Liver (tissue), 9 donors: Measurements from ENCODE around the gene PTPRN2. TPM values are rescaled to one million over a fixed set of nuclear protein-coding genes. Genes with fewer than 3 reads are reported as not detected.

ENCODE experiments used
- DNase-seq: peaks from one replicate; pipeline ENCODE4 v3.0.0-alpha.2; 2017; ENCODE audit warnings: low spot score
- H3K27ac ChIP-seq, 2 donors: one replicate each; pipeline ENCODE4 v1.7.0; 2013; ENCODE audit warnings: inconsistent platforms in 2 of 2, low read length in 2 of 2, control low read depth in 1 of 2, low read depth in 1 of 2, mild to moderate bottlenecking in 1 of 2
- H3K27me3 ChIP-seq, 4 donors: one replicate each; pipeline versions ENCODE4 v1.6.1 to v1.7.0; 2013; ENCODE audit warnings: low read length in 3 of 4, inconsistent platforms in 1 of 4, mild to moderate bottlenecking in 1 of 4, moderate library complexity in 1 of 4; ENCODE audit not compliant: control insufficient read depth in 4 of 4, insufficient read depth in 4 of 4
- H3K36me3 ChIP-seq, 4 donors: one replicate each; pipeline versions ENCODE4 v1.6.1 to v1.7.0; 2013; ENCODE audit warnings: low read length in 3 of 4, mild to moderate bottlenecking in 3 of 4, low read depth in 1 of 4, moderate library complexity in 1 of 4; ENCODE audit not compliant: control insufficient read depth in 4 of 4, insufficient read depth in 3 of 4
- H3K4me1 ChIP-seq, 4 donors: one replicate each; pipeline versions ENCODE4 v1.6.1 to v1.7.0; 2013; ENCODE audit warnings: low read length in 3 of 4, mild to moderate bottlenecking in 3 of 4, moderate library complexity in 1 of 4; ENCODE audit not compliant: control insufficient read depth in 4 of 4, insufficient read depth in 4 of 4
- H3K4me3 ChIP-seq, 3 donors: one replicate each; pipeline versions ENCODE4 v1.6.1 to v1.7.0; 2013; ENCODE audit warnings: low read length in 3 of 3, control low read depth in 1 of 3, low read depth in 1 of 3, mild to moderate bottlenecking in 1 of 3
- H3K9ac ChIP-seq, 2 donors: one replicate each; pipeline ENCODE4 v1.7.0; 2013; ENCODE audit warnings: low read length in 2 of 2, mild to moderate bottlenecking in 2 of 2, moderate library complexity in 2 of 2, control low read depth in 1 of 2, low read depth in 1 of 2
- H3K9me3 ChIP-seq, 4 donors: one replicate each; pipeline versions ENCODE4 v1.6.1 to v1.7.0; 2013; ENCODE audit warnings: low read length in 3 of 4; ENCODE audit not compliant: control insufficient read depth in 4 of 4
- CTCF ChIP-seq: fragments of 150-350 bp; IDR thresholded peaks from 2 replicates; pipeline ENCODE4 v1.5.1; 2017; ENCODE audit warnings: improper control_type of control experiment, low read depth, low read length; ENCODE audit not compliant: missing input control
- EGR1 ChIP-seq, 2 donors: IDR thresholded peaks; 2 replicates each; pipeline ENCODE4 v1.6.1; 2016 to 2018; ENCODE audit warnings: antibody characterized with exemption in 2 of 2, low read depth in 2 of 2
- FOXA1 ChIP-seq: IDR thresholded peaks from 2 replicates; pipeline ENCODE4 v1.6.1; 2016; ENCODE audit warnings: antibody characterized with exemption
- FOXA2 ChIP-seq: IDR thresholded peaks from 2 replicates; pipeline ENCODE4 v1.6.1; 2016; ENCODE audit warnings: antibody characterized with exemption
- GABPA ChIP-seq, 2 donors: IDR thresholded peaks in 1 of 2; conservative IDR thresholded peaks in 1 of 2; 2 replicates each; pipeline ENCODE4 v1.6.1; 2016; ENCODE audit warnings: antibody characterized with exemption in 2 of 2, mild to moderate bottlenecking in 1 of 2, moderate library complexity in 1 of 2
- HNF4A ChIP-seq, 2 donors: conservative IDR thresholded peaks; 2 replicates each; pipeline ENCODE4 v1.6.1; 2016; ENCODE audit warnings: antibody characterized with exemption in 2 of 2, mild to moderate bottlenecking in 2 of 2
- HNF4G ChIP-seq: IDR thresholded peaks from 2 replicates; pipeline ENCODE4 v1.6.1; 2016; ENCODE audit warnings: antibody characterized with exemption
- JUND ChIP-seq, 2 donors: IDR thresholded peaks; 2 replicates each; pipeline ENCODE4 v1.6.1; 2016; ENCODE audit warnings: antibody characterized with exemption in 2 of 2
- NR2F2 ChIP-seq: IDR thresholded peaks from 2 replicates; pipeline ENCODE4 v1.6.1; 2016; ENCODE audit warnings: antibody characterized with exemption
- RAD21 ChIP-seq, 2 donors: IDR thresholded peaks; 2 replicates each; pipeline ENCODE4 v1.6.1; 2016; ENCODE audit warnings: antibody characterized with exemption in 2 of 2, mild to moderate bottlenecking in 2 of 2
- REST ChIP-seq: IDR thresholded peaks from 2 replicates; pipeline ENCODE4 v1.6.1; 2016; ENCODE audit warnings: antibody characterized with exemption, mild to moderate bottlenecking
- SP1 ChIP-seq: IDR thresholded peaks from 2 replicates; pipeline ENCODE4 v1.6.1; 2018; ENCODE audit warnings: antibody characterized with exemption, mild to moderate bottlenecking
- TAF1 ChIP-seq: conservative IDR thresholded peaks from 2 replicates; pipeline ENCODE4 v1.6.1; 2016; ENCODE audit warnings: antibody characterized with exemption, mild to moderate bottlenecking
- YY1 ChIP-seq: IDR thresholded peaks from 2 replicates; pipeline ENCODE4 v1.6.1; 2016; ENCODE audit warnings: antibody characterized with exemption, mild to moderate bottlenecking
- ZBTB33 ChIP-seq: IDR thresholded peaks from 2 replicates; pipeline ENCODE4 v1.6.1; 2016; ENCODE audit warnings: antibody characterized with exemption
- WGBS: extraction: QIAGEN DNeasy Blood & Tissue Kit; methylation state at CpG from one replicate; pipeline ENCODE4 v1.1.7; 2013; 5-methylcytosine and 5-hydroxymethylcytosine counted together
- polyA plus RNA-seq, 2 donors: library from polyadenylated mRNA; stranded (reverse) in 1 of 2; unstranded in 1 of 2; fragments of 200-250 nt in 1 of 2; fragments of >200 nt in 1 of 2; fragmentation: Nextera tagmentation in 1 of 2; extraction: Ambion mirVana in 1 of 2; gene quantifications; one replicate each; pipeline versions ENCODE4 v1.2.1 to v1.2.3, GENCODE V29; 2013 to 2015
- total RNA-seq, 2 donors: library from RNA; depleted of rRNA; stranded (reverse); fragments of >200 nt; gene quantifications; one replicate each; pipeline ENCODE4 v1.2.3, GENCODE V29; 2014
- donor health status: healthy.
- donor health status: healthy.
- donor health status: healthy.
- donor health status: healthy.
- donor health status: healthy.

Gene PTPRN2
- total and polyA plus RNA-seq, 4 donors = 0.75 to 1.9 (median 1.1) TPM

GRCh38 chr7:157691586-157692459 lies 895.8 kb downstream of the PTPRN2 start:
- no peaks in the 10 kb centered on the region for H3K9me3 ChIP-seq
- TF ChIP-seq FOXA2 (no peak), TAF1 (no peak), HNF4G (no peak), EGR1 (IDR thresholded peaks at IDR 0.05; ENCODE audit: low read depth in 2 of 2) (no peak), GABPA (IDR thresholded peaks at IDR 0.05 in 1 of 2, conservative IDR thresholded peaks at IDR 0.05 in 1 of 2) (no peak), HNF4A (conservative IDR thresholded peaks at IDR 0.05) (no peak)
- no peak overlapping the region for H3K27ac ChIP-seq
- peaks cover 4 to 22% (median 10%) of the 10 kb centered on the region in 4 donors for H3K4me1 ChIP-seq
- no peak for DNase-seq
- no peak overlapping the region for H3K9ac ChIP-seq
- H3K36me3 ChIP-seq = no peaks in the 10 kb centered on the region
- 3% methylated on average over 64 of the region's 64 CpGs for WGBS
- H3K4me3 ChIP-seq = peak overlapping the region in 1 of 3 donors; percentile 41
- H3K27me3 ChIP-seq = peaks cover 0 to 31% (median 11%) of the 10 kb centered on the region in 4 donors

- H3K27me3 ChIP-seq = peaks cover 0 to 31% (median 11%) of the 10 kb centered on the region in 4 donors
- no peaks in the 10 kb centered on the region for H3K36me3 ChIP-seq
- no peak for DNase-seq
- no peak overlapping the region for H3K9ac ChIP-seq
- TF ChIP-seq ZBTB33 = no peak
- no peak for TF ChIP-seq JUND (IDR thresholded peaks at IDR 0.05)
- TF ChIP-seq SP1 = no peak
- TF ChIP-seq CTCF = no peak
- TF ChIP-seq REST = no peak
- TF ChIP-seq FOXA1 = no peak
- no peak for TF ChIP-seq YY1
- TF ChIP-seq FOXA2 = no peak
- TF ChIP-seq RAD21 (IDR thresholded peaks at IDR 0.05) = no peak
- no peak for TF ChIP-seq EGR1 (IDR thresholded peaks at IDR 0.05; ENCODE audit: low read depth in 2 of 2)
- TF ChIP-seq NR2F2 = no peak
- no peak for TF ChIP-seq HNF4G
- H3K27ac ChIP-seq = no peak overlapping the region
- no peaks in the 10 kb centered on the region for H3K9me3 ChIP-seq
- peak overlapping the region in 1 of 3 donors; percentile 41 for H3K4me3 ChIP-seq
- peaks cover 4 to 22% (median 10%) of the 10 kb centered on the region in 4 donors for H3K4me1 ChIP-seq
- WGBS = 1% methylated on average over 72 of the region's 72 CpGs
Measured at GRCh38 chr7:157690833-157691585, 896.6 kb downstream of the PTPRN2 start.
